B cell (primary cell): ENCODE measurements around the gene CAMTA1. TPM values are rescaled to one million over a fixed set of nuclear protein-coding genes. Genes with fewer than 3 reads are reported as not detected.

Source experiments
- ATAC-seq: fragments of 200-7000 bp; cut with Tn5 transposase; one replicate; pipeline ENCODE4 v1.10.0; 2021; ENCODE audit warnings: low read depth, mild to moderate bottlenecking, moderate number of reproducible peaks, moderate library complexity
- CTCF ChIA-PET: fragments of 350-600 bp; sonication (Branson Sonifier 250); formaldehyde crosslinking; loops from one replicate; lab custom pipeline; 2021; ENCODE audit warnings: antibody characterized with exemption, inconsistent platforms; lab: Charles Lee
- POLR2A ChIA-PET: fragments of 350-600 bp; sonication (Branson Sonifier 250); formaldehyde crosslinking; loops from one replicate; lab custom pipeline; 2021; ENCODE audit warnings: antibody characterized with exemption; lab: Charles Lee
- DNase-seq: peaks from one replicate; pipeline ENCODE4 v3.0.0; 2013
- H2AFZ ChIP-seq: 2 replicates; pipeline ENCODE4 v1.6.1; 2012; ENCODE audit warnings: mild to moderate bottlenecking, low read depth, low read length; ENCODE audit not compliant: insufficient read depth, poor library complexity, severe bottlenecking
- H3K27ac ChIP-seq, 2 donors: 1 replicate in 1 of 2; 2 replicates in 1 of 2; pipeline ENCODE4 v1.5.1; 2012 to 2013; ENCODE audit warnings: low read length in 2 of 2, mild to moderate bottlenecking in 2 of 2, moderate library complexity in 1 of 2
- H3K27me3 ChIP-seq, 4 experiments: fragments of 200-600 bp in 1 of 4; sonication (generic) in 1 of 4; replicated peaks in 1 of 4; 1 replicate in 2 of 4; 2 replicates in 2 of 4; pipeline versions ENCODE4 v1.6.1 to v1.7.0; 2013 to 2016; ENCODE audit warnings: low read length in 3 of 4, mild to moderate bottlenecking in 2 of 4, mixed read lengths in 1 of 4, moderate library complexity in 1 of 4; ENCODE audit not compliant: insufficient read depth in 4 of 4, control insufficient read depth in 3 of 4; ENCODE audit errors: control extremely low read depth in 1 of 4
- H3K36me3 ChIP-seq, 2 experiments: replicated peaks in 1 of 2; 1 replicate in 1 of 2; 2 replicates in 1 of 2; pipeline versions ENCODE4 v1.6.1 to v1.7.1; 2013; ENCODE audit warnings: low read length in 1 of 2; ENCODE audit not compliant: insufficient read depth in 2 of 2, control insufficient read depth in 1 of 2; ENCODE audit errors: control extremely low read depth in 1 of 2, extremely low read depth in 1 of 2
- H3K4me1 ChIP-seq, 2 donors: fragments of 200-600 bp in 1 of 2; sonication (generic) in 1 of 2; 1 replicate in 1 of 2; 2 replicates in 1 of 2; pipeline versions ENCODE4 v1.5.1 to v1.6.1; 2013 to 2017; ENCODE audit warnings: low read length in 2 of 2; ENCODE audit not compliant: control insufficient read depth in 2 of 2, insufficient read depth in 2 of 2
- H3K4me2 ChIP-seq: replicated peaks from 2 replicates; pipeline ENCODE3; 2012; ENCODE audit warnings: mild to moderate bottlenecking, low read depth, low read length; ENCODE audit not compliant: poor library complexity, severe bottlenecking
- H3K4me3 ChIP-seq, 5 experiments: fragments of 200-600 bp in 1 of 5; sonication (generic) in 1 of 5; 1 replicate in 3 of 5; 2 replicates in 2 of 5; pipeline versions ENCODE4 v1.5.1 to v1.7.0; 2011 to 2016; ENCODE audit warnings: low read length in 4 of 5, mild to moderate bottlenecking in 4 of 5, low read depth in 2 of 5, control low read depth in 1 of 5, moderate library complexity in 1 of 5; ENCODE audit not compliant: insufficient read depth in 1 of 5; ENCODE audit errors: control extremely low read depth in 1 of 5, extremely low read depth in 1 of 5
- H3K79me2 ChIP-seq: fragments of 200-600 bp; sonication (generic); one replicate; pipeline ENCODE4 v1.6.0; 2016; ENCODE audit warnings: low read length; ENCODE audit not compliant: control insufficient read depth, insufficient read depth
- H3K9ac ChIP-seq: fragments of 200-600 bp; sonication (generic); 2 replicates; pipeline ENCODE4 v1.6.1; 2017; ENCODE audit warnings: mild to moderate bottlenecking, low read length, moderate library complexity
- H3K9me3 ChIP-seq, 3 donors: one replicate each; pipeline versions ENCODE4 v1.6.1 to v1.7.1; 2013; ENCODE audit warnings: low read length in 2 of 3; ENCODE audit not compliant: control insufficient read depth in 2 of 3, insufficient read depth in 1 of 3; ENCODE audit errors: control extremely low read depth in 1 of 3
- H4K20me1 ChIP-seq: 2 replicates; pipeline ENCODE4 v1.6.0; 2012; ENCODE audit warnings: mild to moderate bottlenecking, low read length; ENCODE audit not compliant: insufficient read depth, control insufficient read depth, poor library complexity, severe bottlenecking
- H3K27ac Mint-ChIP-seq: one replicate; pipeline ENCODE4 v1.8.0; 2021; ENCODE audit warnings: mixed read lengths
- H3K27me3 Mint-ChIP-seq: one replicate; pipeline ENCODE4 v1.8.0; 2021; ENCODE audit warnings: mixed read lengths
- H3K4me1 Mint-ChIP-seq: one replicate; pipeline ENCODE4 v1.8.0; 2021; ENCODE audit warnings: mixed read lengths
- H3K4me3 Mint-ChIP-seq: one replicate; pipeline ENCODE4 v1.8.0; 2021; ENCODE audit warnings: mixed read lengths
- H3K9me3 Mint-ChIP-seq: one replicate; pipeline ENCODE4 v1.8.0; 2022; ENCODE audit warnings: mixed read lengths; ENCODE audit not compliant: insufficient read depth
- CTCF ChIP-seq: fragments of 200-600 bp; IDR thresholded peaks from one replicate; pipeline ENCODE4 v1.8.0; 2022; ENCODE audit warnings: antibody characterized with exemption, mild to moderate bottlenecking
- EZH2 ChIP-seq: IDR thresholded peaks from 2 replicates; pipeline ENCODE4 v1.6.1; 2012; ENCODE audit warnings: borderline replicate concordance, low read depth, mild to moderate bottlenecking, moderate library complexity, low read length; ENCODE audit not compliant: insufficient read depth, poor library complexity, severe bottlenecking
- WGBS: methylation state at CpG from one replicate; pipeline ENCODE4 v1.1.5; 2013; ENCODE audit warnings: missing lambda C conversion rate; ENCODE audit not compliant: insufficient coverage; 5-methylcytosine and 5-hydroxymethylcytosine counted together
- intact Hi-C: fragments of 100-400 bp; cut with micrococcal nuclease; formaldehyde crosslinking; loops from one replicate; pipeline ENCODE4 v1.10.0; 2022
- polyA plus RNA-seq: library from polyadenylated mRNA; depleted of rRNA; stranded (reverse); fragments of >200 nt; gene quantifications from 2 replicates; pipeline ENCODE4 v1.2.3, GENCODE V29; 2012
- total RNA-seq, 2 donors: library from RNA; stranded (reverse); fragments of 120-200 nt in 1 of 2; gene quantifications; 1 replicate in 1 of 2; 2 replicates in 1 of 2; pipeline versions ENCODE4 v1.2.3 to v1.2.4, GENCODE V29; 2013 to 2022

CAMTA1 gene
- total and polyA plus RNA-seq, 2 donors (not counting 1 experiment from before 2014, with no cell fraction given): 42.2 to 45.7 TPM

- TF ChIP-seq CTCF (no peak), EZH2 (no peak)
- H3K27me3 Mint-ChIP-seq: peaks cover 13% of the 10 kb centered on the region
- Histone ChIP-seq H3K27ac (no peak overlapping the region), H3K27me3 (no peaks in the 10 kb centered on the region), H3K9ac (no peak overlapping the region), H2AFZ (no peak overlapping the region), H4K20me1 (no peaks in the 10 kb centered on the region), H3K4me3 (no peak overlapping the region), H3K79me2 (no peaks in the 10 kb centered on the region), H3K4me1 (no peaks in the 10 kb centered on the region), H3K9me3 (no peaks in the 10 kb centered on the region), H3K4me2 (no peak overlapping the region), H3K36me3 (no peaks in the 10 kb centered on the region)
- ChIA-PET POLR2A (no interaction called here), CTCF (no interaction called here)
- DNase-seq: no peak
- H3K27ac Mint-ChIP-seq: no peak overlapping the region
- intact Hi-C loops: no loop called here
- 75% methylated on average over 10 of the region's 14 CpGs for WGBS
- H3K9me3 Mint-ChIP-seq: no peaks in the 10 kb centered on the region
- no peak overlapping the region for H3K4me3 Mint-ChIP-seq
- H3K4me1 Mint-ChIP-seq: no peaks in the 10 kb centered on the region
- no peak for ATAC-seq
Measured at GRCh38 chr1:7576946-7577657, 791.8 kb downstream of the CAMTA1 start.

DNA sequence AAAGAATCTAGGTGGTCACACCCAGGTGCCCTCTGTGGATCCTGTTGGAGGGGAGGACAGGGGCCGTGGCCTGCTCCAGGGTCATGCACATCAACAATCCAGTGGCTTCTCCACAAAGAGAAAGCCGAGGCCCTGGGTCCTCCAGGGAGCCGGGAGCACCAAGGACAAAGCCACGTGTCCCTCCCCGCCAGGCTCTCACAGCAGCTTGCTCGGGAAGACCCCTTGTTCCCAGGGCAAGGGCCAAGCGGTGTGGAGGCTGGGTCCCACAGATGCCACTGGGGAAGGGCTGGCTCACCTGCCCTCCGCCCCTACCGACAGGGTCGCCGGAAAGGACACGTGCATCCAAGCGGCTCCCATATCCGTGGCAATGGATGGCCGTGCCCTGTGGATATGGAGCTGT lies 793.0 kb downstream of the CAMTA1 start:
- H3K9ac ChIP-seq: no peak overlapping the region
- Mint-ChIP-seq H3K4me3 (no peak overlapping the region), H3K27me3 (peaks cover 10% of the 10 kb centered on the region), H3K4me1 (no peaks in the 10 kb centered on the region), H3K27ac (no peak overlapping the region), H3K9me3 (no peaks in the 10 kb centered on the region)
- 91% methylated on average over 15 of the region's 15 CpGs for WGBS
- H4K20me1 ChIP-seq: no peaks in the 10 kb centered on the region
- POLR2A ChIA-PET: no interaction called here
- intact Hi-C loops: no loop called here
- no peak for DNase-seq
- no peak overlapping the region for H3K4me2 ChIP-seq
- CTCF ChIA-PET: no interaction called here
- H3K9me3 ChIP-seq: no peaks in the 10 kb centered on the region
- no peaks in the 10 kb centered on the region for H3K27me3 ChIP-seq
- H3K4me3 ChIP-seq: no peak overlapping the region
- TF ChIP-seq CTCF (no peak), EZH2 (no peak)
- H2AFZ ChIP-seq: no peak overlapping the region
- no peak overlapping the region for H3K27ac ChIP-seq
- no peaks in the 10 kb centered on the region for H3K4me1 ChIP-seq
- ATAC-seq: no peak
- H3K79me2 ChIP-seq: no peaks in the 10 kb centered on the region
- no peaks in the 10 kb centered on the region for H3K36me3 ChIP-seq
